Measurements from ENCODE around the gene ARRB1.
"Not testable (repeated sequence)": the region's sequence is repeated elsewhere in the genome, so short reads cannot be mapped to it uniquely, and the experiment has no call there.

ARRB1 gene

GRCh38 chr11:75380716-75381420 lies 29.4 kb upstream of the ARRB1 start:
- DNase-seq (ENCODE audit: low read depth), result no peak
- no peak overlapping the region for H3K4me3 ChIP-seq (ENCODE audit: low read length)
- TF ChIP-seq CTCF (conservative IDR thresholded peaks at IDR 0.05; ENCODE audit: low read depth, low read length), result no peak

DNA sequence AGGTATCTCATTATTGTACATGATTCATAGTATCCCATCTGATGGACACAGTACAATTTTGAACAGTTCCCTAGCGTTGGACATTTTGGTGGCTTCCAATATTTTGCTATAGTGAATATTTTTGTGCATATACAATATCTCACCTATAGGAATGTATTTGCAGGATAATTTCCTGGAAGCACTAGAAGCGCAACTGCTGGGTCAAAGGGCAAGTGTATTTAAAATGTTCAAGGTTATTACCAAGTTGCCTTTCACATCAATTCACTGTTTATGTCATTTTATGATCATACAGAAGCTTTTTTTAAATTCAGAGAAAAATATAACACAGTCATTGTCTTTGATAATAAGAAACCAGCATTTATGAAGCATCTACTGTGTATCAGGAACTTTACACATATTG lies 28.8 kb upstream of the ARRB1 start:
- no peak for DNase-seq (ENCODE audit: low read depth)
- no peak overlapping the region for H3K4me3 ChIP-seq (ENCODE audit: low read length)
- TF ChIP-seq CTCF (conservative IDR thresholded peaks at IDR 0.05; ENCODE audit: low read depth, low read length), result no peak

DNA sequence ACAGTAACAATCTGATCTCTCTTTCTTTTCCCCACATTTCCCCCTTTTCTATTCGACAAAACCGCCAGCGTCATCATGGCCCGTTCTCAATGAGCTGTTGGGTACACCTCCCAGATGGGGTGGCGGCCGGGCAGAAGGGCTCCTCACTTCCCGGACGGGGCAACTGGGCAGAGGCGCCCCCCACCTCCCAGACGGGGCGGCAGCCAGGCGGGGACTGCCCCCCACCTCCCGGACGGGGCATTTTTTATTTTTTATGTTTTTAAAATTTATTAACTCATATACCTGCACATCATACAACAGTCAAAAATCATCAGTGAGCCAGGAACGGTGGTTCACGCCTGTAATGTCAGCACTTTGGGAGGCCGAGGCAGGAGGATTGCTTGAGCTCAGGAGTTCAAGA lies 27.3 kb upstream of the ARRB1 start:
- not testable (repeated sequence) for DNase-seq (ENCODE audit: low read depth); H3K4me3 ChIP-seq (ENCODE audit: low read length)

DNA sequence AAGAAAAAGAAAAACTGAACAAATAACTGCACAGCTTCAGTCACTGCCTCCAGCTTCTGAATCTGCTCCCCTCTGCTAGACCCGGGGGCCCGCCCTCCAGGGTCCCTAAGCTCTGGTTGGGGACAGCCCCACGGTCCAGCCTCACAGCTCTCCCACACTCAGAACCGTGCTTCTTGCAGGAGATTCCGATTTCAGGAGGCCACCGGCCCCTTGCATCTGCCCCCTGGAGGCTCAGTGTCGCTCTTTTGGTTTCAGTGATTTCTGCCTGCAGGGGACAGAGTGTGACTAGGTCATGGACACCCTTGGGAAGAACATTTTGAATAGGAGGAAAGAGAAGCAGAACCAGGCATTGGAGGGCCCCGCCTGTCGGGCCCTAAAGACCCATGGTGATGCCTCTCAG lies 24.7 kb upstream of the ARRB1 start:
- H3K4me3 ChIP-seq (ENCODE audit: low read length), result no peak overlapping the region
- TF ChIP-seq CTCF (conservative IDR thresholded peaks at IDR 0.05; ENCODE audit: low read depth, low read length), result peak; percentile 23
- DNase-seq (ENCODE audit: low read depth), result no peak

DNA sequence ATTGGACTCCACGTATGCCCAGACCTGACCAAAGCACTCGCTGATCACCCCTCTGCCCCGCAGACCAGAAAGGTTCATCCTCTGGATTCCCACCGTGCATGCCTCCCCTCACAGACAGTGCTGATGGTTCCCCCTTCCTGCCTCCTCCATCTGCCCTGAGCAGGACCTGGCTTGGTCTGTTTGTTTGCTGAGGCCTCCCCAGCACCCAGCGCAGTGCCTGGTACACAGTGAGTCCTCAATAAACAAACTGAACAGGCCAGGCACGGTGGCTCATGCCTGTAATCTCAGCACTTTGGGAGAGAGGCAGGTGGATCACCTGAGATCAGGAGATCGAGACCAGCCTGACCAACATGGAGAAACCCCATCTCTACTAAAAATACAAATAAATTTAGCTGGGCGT lies 24.2 kb upstream of the ARRB1 start:
- TF ChIP-seq CTCF (conservative IDR thresholded peaks at IDR 0.05; ENCODE audit: low read depth, low read length), result no peak
- H3K4me3 ChIP-seq (ENCODE audit: low read length), result no peak overlapping the region
- no peak for DNase-seq (ENCODE audit: low read depth)

DNA sequence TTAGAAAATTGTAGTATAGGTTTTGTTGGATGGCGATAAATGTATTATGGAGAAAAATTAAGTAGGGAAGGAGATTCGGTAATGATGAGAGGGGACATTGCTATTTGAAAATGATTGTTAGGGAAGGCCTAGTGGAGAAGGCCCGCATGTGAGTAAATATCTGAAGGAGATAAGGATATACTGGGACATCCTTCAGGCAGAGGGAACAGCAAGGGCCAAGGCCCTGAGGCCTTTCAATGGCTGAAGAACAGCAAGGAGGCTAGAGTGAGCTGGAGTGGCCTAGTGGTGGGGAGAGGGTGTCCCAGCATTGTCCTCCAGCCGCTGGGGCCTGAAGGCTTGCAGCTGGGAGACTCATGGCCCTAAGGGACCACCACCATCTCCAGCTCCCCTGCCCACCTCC lies 23.2 kb upstream of the ARRB1 start:
- no peak for TF ChIP-seq CTCF (conservative IDR thresholded peaks at IDR 0.05; ENCODE audit: low read depth, low read length)
- DNase-seq (ENCODE audit: low read depth), result no peak
- no peak overlapping the region for H3K4me3 ChIP-seq (ENCODE audit: low read length)

DNA sequence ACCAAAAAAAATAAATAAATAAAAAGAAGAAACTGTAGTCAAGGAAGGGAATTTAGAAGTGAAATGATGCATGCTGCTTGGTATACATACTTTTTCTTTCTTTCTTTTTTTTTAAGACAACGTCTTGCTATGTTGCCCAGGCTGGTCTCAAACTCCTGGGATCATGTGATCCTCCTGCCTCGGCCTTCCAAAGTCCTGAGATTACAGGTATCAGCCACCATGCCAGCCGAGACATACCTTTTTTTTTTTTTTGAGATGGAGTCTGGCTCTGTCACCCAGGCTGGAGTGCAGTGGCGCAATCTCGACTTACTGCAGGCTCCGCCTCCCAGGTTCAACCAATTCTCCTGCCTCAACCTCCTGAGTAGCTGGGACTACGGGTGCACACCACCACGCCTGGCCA lies 21.7 kb upstream of the ARRB1 start:
- DNase-seq (ENCODE audit: low read depth), result no peak
- H3K4me3 ChIP-seq (ENCODE audit: low read length), result no peak overlapping the region
- no peak for TF ChIP-seq CTCF (conservative IDR thresholded peaks at IDR 0.05; ENCODE audit: low read depth, low read length)

Measured in retinal pigment epithelial cell (primary cell).